ENCODE measurements around the gene SCAMP4. TPM values are rescaled to one million over a fixed set of nuclear protein-coding genes. Genes with fewer than 3 reads are reported as not detected.
A peak's percentile ranks its signal among the peaks of the same experiment; 100 is the strongest.

SCAMP4 gene
- total and polyA plus RNA-seq, 2 of the 13 experiments (the other 11 are each of a cell fraction or from before 2014, with no cell fraction given): 10.7 to 13.7 TPM

DNA sequence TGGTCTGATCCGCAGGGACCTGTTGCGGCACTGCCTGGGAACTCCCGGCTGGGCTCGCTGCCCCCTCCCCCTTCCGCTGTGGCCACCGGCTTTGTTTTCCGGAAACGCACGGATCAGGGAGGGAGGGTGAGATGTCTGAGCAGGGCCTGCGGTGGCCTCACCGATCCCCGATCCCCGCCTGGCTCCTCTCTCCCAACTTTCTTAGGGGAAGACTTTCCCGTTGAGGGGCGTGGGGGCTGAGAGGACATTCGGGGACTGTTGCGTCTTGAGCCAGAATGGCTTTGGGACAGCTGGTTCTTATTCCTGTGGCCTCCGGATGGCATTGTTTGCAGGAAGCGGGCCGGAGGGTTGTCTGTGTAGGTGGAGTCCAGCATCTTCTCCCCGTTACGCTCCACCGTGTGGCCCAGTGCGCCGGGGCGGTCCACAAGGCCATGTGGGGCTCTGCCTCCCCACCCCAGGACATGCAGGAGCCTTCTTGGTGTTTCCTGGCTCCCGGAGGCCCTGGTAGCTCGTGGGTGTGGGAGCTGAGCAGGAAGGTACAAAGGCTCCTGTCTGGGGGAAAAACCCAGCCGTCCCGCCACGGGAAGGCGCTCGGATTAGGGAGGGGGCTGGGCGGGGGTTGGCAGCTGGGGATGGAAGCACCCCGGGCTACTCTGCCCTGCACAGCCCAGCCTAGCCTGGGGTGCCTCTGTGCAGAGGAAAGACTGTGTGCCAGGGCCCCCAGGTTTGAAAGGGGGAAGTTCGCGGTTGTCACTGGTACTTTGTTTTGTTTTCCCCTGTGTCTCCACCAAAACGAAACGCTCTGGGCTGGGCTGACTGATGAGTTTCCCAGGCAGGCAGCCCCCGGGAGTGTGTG lies 37.1 kb downstream of the SCAMP4 start (continued):
- TF ChIP-seq, protein P1, sequence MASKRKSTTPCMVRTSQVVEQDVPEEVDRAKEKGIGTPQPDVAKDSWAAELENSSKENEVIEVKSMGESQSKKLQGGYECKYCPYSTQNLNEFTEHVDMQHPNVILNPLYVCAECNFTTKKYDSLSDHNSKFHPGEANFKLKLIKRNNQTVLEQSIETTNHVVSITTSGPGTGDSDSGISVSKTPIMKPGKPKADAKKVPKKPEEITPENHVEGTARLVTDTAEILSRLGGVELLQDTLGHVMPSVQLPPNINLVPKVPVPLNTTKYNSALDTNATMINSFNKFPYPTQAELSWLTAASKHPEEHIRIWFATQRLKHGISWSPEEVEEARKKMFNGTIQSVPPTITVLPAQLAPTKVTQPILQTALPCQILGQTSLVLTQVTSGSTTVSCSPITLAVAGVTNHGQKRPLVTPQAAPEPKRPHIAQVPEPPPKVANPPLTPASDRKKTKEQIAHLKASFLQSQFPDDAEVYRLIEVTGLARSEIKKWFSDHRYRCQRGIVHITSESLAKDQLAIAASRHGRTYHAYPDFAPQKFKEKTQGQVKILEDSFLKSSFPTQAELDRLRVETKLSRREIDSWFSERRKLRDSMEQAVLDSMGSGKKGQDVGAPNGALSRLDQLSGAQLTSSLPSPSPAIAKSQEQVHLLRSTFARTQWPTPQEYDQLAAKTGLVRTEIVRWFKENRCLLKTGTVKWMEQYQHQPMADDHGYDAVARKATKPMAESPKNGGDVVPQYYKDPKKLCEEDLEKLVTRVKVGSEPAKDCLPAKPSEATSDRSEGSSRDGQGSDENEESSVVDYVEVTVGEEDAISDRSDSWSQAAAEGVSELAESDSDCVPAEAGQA (IDR thresholded peaks at IDR 0.05; ENCODE audit: low read depth): 0 out of 2 replicates have a peak, but pooled peaks have one; percentile 22
- TF ChIP-seq, protein P1 (CRISPR knock-in tag; IDR thresholded peaks at IDR 0.05; ENCODE audit: borderline replicate concordance): no peak
- TF ChIP-seq, protein P2, sequence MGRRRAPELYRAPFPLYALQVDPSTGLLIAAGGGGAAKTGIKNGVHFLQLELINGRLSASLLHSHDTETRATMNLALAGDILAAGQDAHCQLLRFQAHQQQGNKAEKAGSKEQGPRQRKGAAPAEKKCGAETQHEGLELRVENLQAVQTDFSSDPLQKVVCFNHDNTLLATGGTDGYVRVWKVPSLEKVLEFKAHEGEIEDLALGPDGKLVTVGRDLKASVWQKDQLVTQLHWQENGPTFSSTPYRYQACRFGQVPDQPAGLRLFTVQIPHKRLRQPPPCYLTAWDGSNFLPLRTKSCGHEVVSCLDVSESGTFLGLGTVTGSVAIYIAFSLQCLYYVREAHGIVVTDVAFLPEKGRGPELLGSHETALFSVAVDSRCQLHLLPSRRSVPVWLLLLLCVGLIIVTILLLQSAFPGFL (CRISPR knock-in tag; IDR thresholded peaks at IDR 0.05): no peak
- TF ChIP-seq, protein P3, sequence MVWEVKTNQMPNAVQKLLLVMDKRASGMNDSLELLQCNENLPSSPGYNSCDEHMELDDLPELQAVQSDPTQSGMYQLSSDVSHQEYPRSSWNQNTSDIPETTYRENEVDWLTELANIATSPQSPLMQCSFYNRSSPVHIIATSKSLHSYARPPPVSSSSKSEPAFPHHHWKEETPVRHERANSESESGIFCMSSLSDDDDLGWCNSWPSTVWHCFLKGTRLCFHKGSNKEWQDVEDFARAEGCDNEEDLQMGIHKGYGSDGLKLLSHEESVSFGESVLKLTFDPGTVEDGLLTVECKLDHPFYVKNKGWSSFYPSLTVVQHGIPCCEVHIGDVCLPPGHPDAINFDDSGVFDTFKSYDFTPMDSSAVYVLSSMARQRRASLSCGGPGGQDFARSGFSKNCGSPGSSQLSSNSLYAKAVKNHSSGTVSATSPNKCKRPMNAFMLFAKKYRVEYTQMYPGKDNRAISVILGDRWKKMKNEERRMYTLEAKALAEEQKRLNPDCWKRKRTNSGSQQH (CRISPR knock-in tag; IDR thresholded peaks at IDR 0.05; ENCODE audit: low read depth): peak; percentile 50; the same call in 1 of the 2 replicates
- peak; percentile 24; the same call in 1 of the 2 replicates for TF ChIP-seq RARA (CRISPR knock-in tag; IDR thresholded peaks at IDR 0.05)
- no peak for TF ChIP-seq ZNF224 (CRISPR knock-in tag; IDR thresholded peaks at IDR 0.05)
- TF ChIP-seq TAF1 (CRISPR knock-in tag; IDR thresholded peaks at IDR 0.05): peak; percentile 59; the same call in 1 of the 2 replicates
- TF ChIP-seq ELF3 (CRISPR knock-in tag; IDR thresholded peaks at IDR 0.05): peak; percentile 86
- TF ChIP-seq GATAD2A (CRISPR knock-in tag; IDR thresholded peaks at IDR 0.05): peak; percentile 41; the same call in 1 of the 2 replicates
- TF ChIP-seq SETDB1 (CRISPR knock-in tag; IDR thresholded peaks at IDR 0.05; ENCODE audit: borderline replicate concordance): no peak
- TF ChIP-seq, protein P4, sequence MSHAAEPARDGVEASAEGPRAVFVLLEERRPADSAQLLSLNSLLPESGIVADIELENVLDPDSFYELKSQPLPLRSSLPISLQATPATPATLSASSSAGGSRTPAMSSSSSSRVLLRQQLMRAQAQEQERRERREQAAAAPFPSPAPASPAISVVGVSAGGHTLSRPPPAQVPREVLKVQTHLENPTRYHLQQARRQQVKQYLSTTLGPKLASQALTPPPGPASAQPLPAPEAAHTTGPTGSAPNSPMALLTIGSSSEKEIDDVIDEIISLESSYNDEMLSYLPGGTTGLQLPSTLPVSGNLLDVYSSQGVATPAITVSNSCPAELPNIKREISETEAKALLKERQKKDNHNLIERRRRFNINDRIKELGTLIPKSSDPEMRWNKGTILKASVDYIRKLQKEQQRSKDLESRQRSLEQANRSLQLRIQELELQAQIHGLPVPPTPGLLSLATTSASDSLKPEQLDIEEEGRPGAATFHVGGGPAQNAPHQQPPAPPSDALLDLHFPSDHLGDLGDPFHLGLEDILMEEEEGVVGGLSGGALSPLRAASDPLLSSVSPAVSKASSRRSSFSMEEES (CRISPR knock-in tag; IDR thresholded peaks at IDR 0.05): peak; percentile 33; the same call in 1 of the 2 replicates
- no peak for TF ChIP-seq ZNF766 (CRISPR knock-in tag; IDR thresholded peaks at IDR 0.05; ENCODE audit: borderline replicate concordance)
- peak; percentile 56; the same call in 1 of the 2 replicates for TF ChIP-seq ZNF34 (CRISPR knock-in tag; IDR thresholded peaks at IDR 0.05; ENCODE audit: borderline replicate concordance)
- 0 out of 2 replicates have a peak, but pooled peaks have one; percentile 83 for TF ChIP-seq ZNF383 (CRISPR knock-in tag; IDR thresholded peaks at IDR 0.05; ENCODE audit: borderline replicate concordance)
- TF ChIP-seq, protein P5, sequence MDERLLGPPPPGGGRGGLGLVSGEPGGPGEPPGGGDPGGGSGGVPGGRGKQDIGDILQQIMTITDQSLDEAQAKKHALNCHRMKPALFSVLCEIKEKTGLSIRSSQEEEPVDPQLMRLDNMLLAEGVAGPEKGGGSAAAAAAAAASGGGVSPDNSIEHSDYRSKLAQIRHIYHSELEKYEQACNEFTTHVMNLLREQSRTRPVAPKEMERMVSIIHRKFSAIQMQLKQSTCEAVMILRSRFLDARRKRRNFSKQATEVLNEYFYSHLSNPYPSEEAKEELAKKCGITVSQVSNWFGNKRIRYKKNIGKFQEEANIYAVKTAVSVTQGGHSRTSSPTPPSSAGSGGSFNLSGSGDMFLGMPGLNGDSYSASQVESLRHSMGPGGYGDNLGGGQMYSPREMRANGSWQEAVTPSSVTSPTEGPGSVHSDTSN (CRISPR knock-in tag; IDR thresholded peaks at IDR 0.05): no peak
- TF ChIP-seq ZNF782 (CRISPR knock-in tag; IDR thresholded peaks at IDR 0.05; ENCODE audit: borderline replicate concordance): no peak; the same call in 1 of the 2 replicates
- TF ChIP-seq TBX2 (CRISPR knock-in tag; IDR thresholded peaks at IDR 0.05; ENCODE audit: borderline replicate concordance): 0 out of 2 replicates have a peak, but pooled peaks have one; percentile 53

Data from HepG2 (cell line).